ENCODE results near the gene PHLDA3. TPM values are rescaled to one million over a fixed set of nuclear protein-coding genes. Genes with fewer than 3 reads are reported as not detected.

Gene PHLDA3
- total and polyA plus RNA-seq, 2 donors (not counting 3 experiments of a cell fraction or from before 2014, with no cell fraction given) = 21.4 to 29.5 TPM

DNA sequence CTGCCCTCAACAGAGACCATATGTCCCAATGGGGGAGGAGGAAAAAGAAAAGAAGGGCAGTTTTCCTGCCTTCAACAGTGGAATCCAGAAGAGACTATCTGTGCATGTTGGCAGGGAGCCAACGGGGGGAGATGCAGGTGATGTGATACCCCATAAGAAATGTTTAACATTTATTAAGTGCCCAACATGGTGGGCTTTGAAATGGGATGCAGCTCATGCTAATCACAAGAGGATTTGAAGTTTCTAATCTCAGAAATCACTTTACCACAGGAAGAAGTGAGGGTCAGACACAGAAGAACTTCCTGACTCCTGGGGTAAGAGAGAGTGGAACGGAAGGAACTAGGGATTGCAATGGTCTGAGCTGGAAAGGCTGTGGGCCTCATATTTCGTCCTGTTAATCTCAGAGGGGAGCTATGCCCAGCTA, 21.7 kb upstream of the PHLDA3 start:
- peaks cover 44% of the 10 kb centered on the region for H3K79me2 ChIP-seq (ENCODE audit: control insufficient read depth, insufficient read depth, low read length)
- H3K9me3 ChIP-seq (replicated peaks; ENCODE audit: control insufficient read depth, insufficient read depth, low read length) = no peaks in the 10 kb centered on the region
- no peak overlapping the region for H3K9ac ChIP-seq (replicated peaks; ENCODE audit: extremely low read depth, insufficient read depth, low read length)
- CTCF ChIA-PET = interaction anchor here (0.9 to 28.3 kb wide), 8 partner anchors 8 to 55 kb away, joined by 3 to 1317 read pairs (median 4); partner anchors contain the start of gene CSRP1
- TF ChIP-seq GATA2 (IDR thresholded peaks at IDR 0.05; ENCODE audit: insufficient read depth, insufficient read length, low read depth, low read length) (peak; percentile 98), MYC (IDR thresholded peaks at IDR 0.05; ENCODE audit: low read depth, low read length) (no peak), MAX (IDR thresholded peaks at IDR 0.05; ENCODE audit: insufficient read depth, insufficient read length) (no peak), POLR2A (IDR thresholded peaks at IDR 0.05; ENCODE audit: low read depth, low read length) (peak; percentile 74), JUN (IDR thresholded peaks at IDR 0.05; ENCODE audit: borderline replicate concordance, insufficient read depth, insufficient read length, low read depth) (peak; percentile 19), POLR2AphosphoS5 (IDR thresholded peaks at IDR 0.05; ENCODE audit: insufficient read depth, low read depth, low read length) (peak; percentile 90), FOS (IDR thresholded peaks at IDR 0.05; ENCODE audit: borderline replicate concordance, insufficient read depth, low read length) (peak; percentile 61), EZH2 (IDR thresholded peaks at IDR 0.05; ENCODE audit: borderline replicate concordance, low read depth, low read length, severe bottlenecking) (no peak)
- TF ChIP-seq, protein P1, sequence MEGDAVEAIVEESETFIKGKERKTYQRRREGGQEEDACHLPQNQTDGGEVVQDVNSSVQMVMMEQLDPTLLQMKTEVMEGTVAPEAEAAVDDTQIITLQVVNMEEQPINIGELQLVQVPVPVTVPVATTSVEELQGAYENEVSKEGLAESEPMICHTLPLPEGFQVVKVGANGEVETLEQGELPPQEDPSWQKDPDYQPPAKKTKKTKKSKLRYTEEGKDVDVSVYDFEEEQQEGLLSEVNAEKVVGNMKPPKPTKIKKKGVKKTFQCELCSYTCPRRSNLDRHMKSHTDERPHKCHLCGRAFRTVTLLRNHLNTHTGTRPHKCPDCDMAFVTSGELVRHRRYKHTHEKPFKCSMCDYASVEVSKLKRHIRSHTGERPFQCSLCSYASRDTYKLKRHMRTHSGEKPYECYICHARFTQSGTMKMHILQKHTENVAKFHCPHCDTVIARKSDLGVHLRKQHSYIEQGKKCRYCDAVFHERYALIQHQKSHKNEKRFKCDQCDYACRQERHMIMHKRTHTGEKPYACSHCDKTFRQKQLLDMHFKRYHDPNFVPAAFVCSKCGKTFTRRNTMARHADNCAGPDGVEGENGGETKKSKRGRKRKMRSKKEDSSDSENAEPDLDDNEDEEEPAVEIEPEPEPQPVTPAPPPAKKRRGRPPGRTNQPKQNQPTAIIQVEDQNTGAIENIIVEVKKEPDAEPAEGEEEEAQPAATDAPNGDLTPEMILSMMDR (IDR thresholded peaks at IDR 0.05; ENCODE audit: extremely low read depth in 1 of 2, insufficient read depth in 1 of 2, low read depth in 1 of 2, low read length in 2 of 2) = no peak
- H3K27ac ChIP-seq (ENCODE audit: insufficient read depth, low read depth, low read length) = peak overlapping the region; percentile 90
- dilution Hi-C loops (cut with MboI; ENCODE audit: extremely low pct_ligation_motif_present, low sequenced_read_pairs) (no loop called here), intact Hi-C loops (cut with micrococcal nuclease) (no loop called here)
- H3K36me3 ChIP-seq (ENCODE audit: control insufficient read depth in 2 of 2, extremely low read depth in 1 of 2, insufficient read depth in 2 of 2, low read length in 2 of 2) = peaks cover 6 to 14% of the 10 kb centered on the region in 2 experiments
- peak; percentile 57 for DNase-seq (ENCODE audit: low read depth, low spot score)
- H3K4me3 ChIP-seq (replicated peaks in 1 of 3; ENCODE audit: insufficient read depth in 1 of 3, low read depth in 1 of 3, low read length in 3 of 3) = no peak overlapping the region
- FAIRE-seq = peak; percentile 92
- H3K4me2 ChIP-seq (ENCODE audit: insufficient read depth, low read length) = peak overlapping the region; percentile 68
- POLR2A ChIA-PET = interaction anchor here (1.6 to 7.3 kb wide), 2 partner anchors 14 to 22 kb away, joined by 4 to 124 read pairs; partner anchors contain the start of gene CSRP1
- H4K20me1 ChIP-seq (replicated peaks; ENCODE audit: control insufficient read depth, extremely low read depth, insufficient read depth, low read length) = no peaks in the 10 kb centered on the region
- BruUV-seq (replicated peaks) = no TSS peak
- H2AFZ ChIP-seq (ENCODE audit: low read depth, low read length) = no peak overlapping the region
- H3K4me1 ChIP-seq (ENCODE audit: control insufficient read depth, extremely low read depth, insufficient read depth, low read length) = peaks cover 89% of the 10 kb centered on the region
- no peaks in the 10 kb centered on the region for H3K27me3 ChIP-seq (ENCODE audit: control insufficient read depth in 2 of 2, insufficient read depth in 2 of 2, low read length in 2 of 2)
- no peaks in the 10 kb centered on the region for H3K9me1 ChIP-seq (replicated peaks; ENCODE audit: control insufficient read depth, extremely low read depth, insufficient read depth, low read length)
